Measurements from ENCODE around the gene HSD11B1. TPM values are rescaled to one million over a fixed set of nuclear protein-coding genes. Genes with fewer than 3 reads are reported as not detected.

Gene HSD11B1
- total RNA-seq: 31.7 and 49.4 TPM in 2 replicates

GRCh38 chr1:209704584-209704983 lies at the start of gene HSD11B1:
Gene HSD11B1, plus strand, starts transcription at chr1:209704846. Its CDS starts 97 bp downstream, at chr1:209704943.

GRCh38 chr1:209674957-209675564 lies 29.6 kb upstream of the HSD11B1 start, which contains the start of gene G0S2:
Gene G0S2, plus strand, starts transcription at chr1:209675412. Its CDS starts 273 bp downstream, at chr1:209675685.

GRCh38 chr1:209755926-209756614 lies 51.4 kb downstream of the HSD11B1 start, which contains the start of gene TRAF3IP3:
Gene TRAF3IP3, plus strand, starts transcription at chr1:209756053. Its CDS starts 3,987 bp downstream, at chr1:209760040.

Other genes with a start within 250 kb of the HSD11B1 start
- 0.58 TPM in 1 of 2 replicates, not detected in the other for gene CAMK1G, start 121.1 kb upstream of the HSD11B1 start, total RNA-seq
- gene LAMB3, start 52.4 kb upstream of the HSD11B1 start, total RNA-seq: 0.51 and 2.6 TPM in 2 replicates
- gene G0S2, start 29.4 kb upstream of the HSD11B1 start, total RNA-seq: 59.2 and 105 TPM in 2 replicates
- gene TRAF3IP3, start 51.2 kb downstream of the HSD11B1 start, total RNA-seq: not detected in 2 replicates
- 0.60 and 1.4 TPM in 2 replicates for gene C1orf74, start 79.7 kb downstream of the HSD11B1 start, total RNA-seq
- 0.09 and 0.35 TPM in 2 replicates for gene IRF6, start 101.3 kb downstream of the HSD11B1 start, total RNA-seq
- gene UTP25, start 123.1 kb downstream of the HSD11B1 start, total RNA-seq: 3.0 and 4.4 TPM in 2 replicates
- 0.26 and 0.35 TPM in 2 replicates for gene SYT14, start 233.4 kb downstream of the HSD11B1 start, total RNA-seq

Data from pericardium fibroblast (primary cell).